VCaP (cell line): ENCODE measurements around the gene CCDC141.
A peak's percentile ranks its signal among the peaks of the same experiment; 100 is the strongest.

Experiments used
- H3K27ac ChIP-seq: fragments of 450-650 bp; 2 replicates; pipeline ENCODE4 v1.5.1; 2017
- TF ChIP-seq, protein P1 (sequence below): fragments of 450-650 bp; conservative IDR thresholded peaks from 2 replicates; pipeline ENCODE4 v1.5.1; 2017; ENCODE audit warnings: mild to moderate bottlenecking, moderate library complexity

CCDC141 gene

DNA sequence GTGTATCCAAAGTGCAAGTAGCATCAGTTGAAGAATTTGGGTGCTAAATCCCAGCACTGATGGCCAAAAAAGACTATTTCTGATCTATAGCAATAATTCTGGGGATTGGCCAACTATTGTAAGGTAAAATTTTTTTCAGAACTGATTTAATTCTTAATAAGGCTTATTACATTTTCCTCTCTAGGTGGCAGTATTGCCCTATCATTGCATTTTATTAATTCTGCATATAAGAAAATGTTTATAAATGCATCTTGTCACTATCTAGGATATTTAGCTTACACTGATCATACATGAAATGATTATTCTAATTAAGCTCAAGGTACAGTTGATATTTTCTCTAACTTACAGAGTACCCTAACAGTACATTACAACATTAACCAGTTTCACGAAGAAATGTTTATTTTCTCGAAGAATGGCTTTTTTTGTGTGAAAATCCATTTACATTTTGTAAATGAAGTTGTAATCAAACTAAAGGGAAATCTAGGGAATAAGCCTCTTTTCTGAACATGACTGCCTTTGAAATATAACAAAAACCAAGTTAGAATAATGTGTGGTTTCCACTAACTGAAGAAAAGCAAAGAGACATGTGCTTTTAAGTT lies 253.8 kb downstream of the CCDC141 start:
- TF ChIP-seq, protein P1, sequence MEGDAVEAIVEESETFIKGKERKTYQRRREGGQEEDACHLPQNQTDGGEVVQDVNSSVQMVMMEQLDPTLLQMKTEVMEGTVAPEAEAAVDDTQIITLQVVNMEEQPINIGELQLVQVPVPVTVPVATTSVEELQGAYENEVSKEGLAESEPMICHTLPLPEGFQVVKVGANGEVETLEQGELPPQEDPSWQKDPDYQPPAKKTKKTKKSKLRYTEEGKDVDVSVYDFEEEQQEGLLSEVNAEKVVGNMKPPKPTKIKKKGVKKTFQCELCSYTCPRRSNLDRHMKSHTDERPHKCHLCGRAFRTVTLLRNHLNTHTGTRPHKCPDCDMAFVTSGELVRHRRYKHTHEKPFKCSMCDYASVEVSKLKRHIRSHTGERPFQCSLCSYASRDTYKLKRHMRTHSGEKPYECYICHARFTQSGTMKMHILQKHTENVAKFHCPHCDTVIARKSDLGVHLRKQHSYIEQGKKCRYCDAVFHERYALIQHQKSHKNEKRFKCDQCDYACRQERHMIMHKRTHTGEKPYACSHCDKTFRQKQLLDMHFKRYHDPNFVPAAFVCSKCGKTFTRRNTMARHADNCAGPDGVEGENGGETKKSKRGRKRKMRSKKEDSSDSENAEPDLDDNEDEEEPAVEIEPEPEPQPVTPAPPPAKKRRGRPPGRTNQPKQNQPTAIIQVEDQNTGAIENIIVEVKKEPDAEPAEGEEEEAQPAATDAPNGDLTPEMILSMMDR: peak; percentile 77
- no peak overlapping the region for H3K27ac ChIP-seq

DNA sequence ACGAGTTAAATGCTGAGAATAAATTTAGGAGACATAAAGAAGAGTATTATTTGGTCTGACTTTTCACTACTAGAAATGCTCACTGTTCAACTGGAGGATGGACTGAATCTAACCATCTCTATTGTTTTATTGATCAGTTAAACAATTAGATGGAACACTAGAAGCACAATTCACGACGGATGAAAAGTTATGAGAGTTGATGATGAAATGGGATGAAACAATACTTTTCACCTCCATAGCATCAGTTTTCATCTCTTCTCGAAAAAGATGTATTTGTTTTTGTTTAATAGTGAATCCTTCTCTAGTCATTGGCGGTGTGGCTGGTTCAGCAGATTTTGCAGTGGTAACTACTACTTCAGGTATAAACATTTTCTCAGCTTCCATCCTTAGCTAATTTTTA lies 262.0 kb downstream of the CCDC141 start:
- TF ChIP-seq, protein P1: no peak
- H3K27ac ChIP-seq: no peak overlapping the region

- H3K27ac ChIP-seq: no peak overlapping the region
- TF ChIP-seq, protein P1: no peak
Measured at GRCh38 chr2:178787155-178787554, 262.8 kb downstream of the CCDC141 start.

GRCh38 chr2:178783889-178784288 lies 266.0 kb downstream of the CCDC141 start:
- TF ChIP-seq, protein P1: no peak

DNA sequence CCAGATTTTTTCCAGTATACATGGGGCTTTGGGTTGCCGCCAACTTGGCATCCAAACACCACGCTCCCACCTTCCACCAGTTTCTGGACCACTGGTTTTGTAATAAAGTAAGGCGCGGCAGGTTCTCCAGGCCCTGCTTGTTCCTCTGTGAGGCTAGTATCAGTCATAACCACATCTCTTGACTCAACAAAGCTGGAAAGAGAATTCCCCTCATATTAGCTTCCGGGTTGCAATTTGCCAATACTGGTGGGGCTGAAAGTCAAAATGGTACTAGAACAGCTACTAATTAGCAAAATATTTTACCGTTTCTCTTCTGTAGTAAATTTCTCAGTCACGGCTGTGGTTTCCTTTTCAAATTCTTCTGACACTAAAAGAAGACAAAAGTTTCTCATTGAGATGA lies 267.7 kb downstream of the CCDC141 start:
- H3K27ac ChIP-seq: no peak overlapping the region
- TF ChIP-seq, protein P1: no peak

More at GRCh38 chr2:178783889-178784288, 266.0 kb downstream of the CCDC141 start:
- H3K27ac ChIP-seq: no peak overlapping the region
